Measurements from ENCODE around the gene PLA2R1.

Gene PLA2R1

DNA sequence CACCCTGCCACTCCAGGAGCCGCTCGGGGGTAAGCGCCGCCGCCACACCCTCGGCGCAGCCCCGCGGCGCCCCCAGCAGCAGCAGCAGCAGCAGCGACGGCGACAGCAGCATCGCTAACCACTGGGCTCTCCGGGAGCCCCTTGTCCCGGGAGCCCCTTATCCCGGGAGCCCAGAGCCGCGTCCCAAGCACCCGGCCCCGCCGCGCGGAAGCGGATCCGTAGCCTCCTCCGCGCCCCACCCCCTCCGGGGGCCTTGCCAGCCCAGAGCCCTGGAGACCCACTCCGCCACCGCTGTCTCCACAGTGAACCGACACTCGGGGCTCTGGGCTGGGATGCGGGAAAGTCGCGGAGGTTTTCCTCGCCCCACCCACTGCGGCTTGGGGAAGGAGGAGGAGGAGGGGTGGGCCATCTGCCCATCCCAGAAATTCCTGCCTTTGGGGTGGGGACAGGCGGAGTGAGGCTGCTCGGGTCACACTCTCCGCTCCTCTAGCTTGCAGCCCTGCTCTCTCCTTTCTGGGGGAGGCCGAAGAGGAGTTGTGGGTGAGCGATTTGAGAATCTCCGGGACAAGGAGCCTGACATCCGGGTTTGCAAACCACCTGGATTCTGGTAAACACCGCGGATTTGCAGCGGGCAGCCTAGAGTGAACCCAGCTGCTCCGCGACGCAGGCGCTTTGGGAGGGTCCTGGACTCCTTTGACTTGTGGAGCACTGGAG, at the start of gene PLA2R1:
PLA2R1 (minus strand) TSS at position 324 of the 714 bp plus-strand sequence; CDS start at position 112, 212 bp downstream.
- DNase-seq (ENCODE audit: low read depth in 3 of 3) = peak in 1 of 3 experiments; percentile 3

DNA sequence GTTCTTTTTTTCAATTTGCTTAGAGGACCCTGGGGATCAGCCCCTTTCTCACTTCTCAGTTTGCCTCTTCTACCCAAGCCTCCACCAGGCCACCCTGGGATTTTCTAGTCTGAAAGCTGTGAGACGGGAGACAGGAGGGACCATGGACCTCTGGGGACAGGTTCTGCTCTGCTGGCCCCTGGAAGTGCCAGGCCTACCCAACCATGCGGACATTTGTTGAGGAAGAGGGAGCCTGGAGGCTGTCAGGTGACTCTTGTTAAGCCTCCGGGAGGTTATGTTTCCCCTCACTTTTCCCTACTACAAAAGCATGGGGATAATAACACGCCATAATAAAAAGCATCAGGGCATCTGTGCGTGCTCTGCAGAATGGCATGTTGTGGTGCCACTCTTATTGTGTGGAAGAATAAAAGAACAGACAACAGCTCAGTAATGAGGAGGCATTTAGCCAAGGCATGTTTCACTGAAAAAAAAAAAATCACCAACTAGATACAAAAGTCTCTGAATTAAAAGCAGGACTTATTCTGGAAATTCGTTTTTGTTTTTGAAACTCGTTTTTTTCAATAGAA, 48.3 kb upstream of the PLA2R1 start:
- DNase-seq (ENCODE audit: low read depth in 3 of 3) = no peak

DNA sequence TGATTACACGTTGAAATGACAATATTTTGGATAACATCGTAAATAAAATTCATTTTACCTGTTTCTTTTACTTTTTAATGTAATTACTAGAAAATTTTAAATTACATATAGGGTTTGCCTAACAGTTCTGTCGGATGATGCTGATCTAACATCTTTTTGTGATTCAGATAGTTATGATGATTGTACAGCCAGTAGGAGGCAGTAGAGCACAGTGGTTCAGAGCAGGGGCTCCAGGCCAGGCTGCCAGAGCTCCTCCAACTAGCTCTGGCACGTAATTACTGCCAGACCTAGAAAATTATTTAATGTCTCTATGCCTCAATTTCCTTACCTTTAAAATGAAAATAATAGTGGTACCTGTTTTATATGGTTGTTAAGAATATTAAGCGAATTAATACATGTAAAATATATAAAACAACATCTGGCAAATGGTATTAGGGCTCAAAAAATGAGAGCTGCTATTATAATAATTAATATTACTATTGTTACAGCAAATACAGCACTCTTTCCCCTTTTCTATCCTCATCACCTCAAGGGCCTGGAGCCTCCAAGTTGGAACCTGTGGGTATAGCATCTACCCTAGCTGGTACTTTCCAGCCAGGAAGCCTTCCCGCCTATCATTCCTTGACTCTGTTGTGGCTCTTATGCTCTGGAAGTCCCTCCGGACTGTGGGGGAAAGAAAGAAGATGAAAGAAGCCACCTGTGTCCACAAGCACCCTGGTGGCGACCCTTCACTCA, 47.7 kb upstream of the PLA2R1 start:
- peak; percentile 16 to 40 (median 38) for DNase-seq (ENCODE audit: low read depth in 3 of 3)

DNA sequence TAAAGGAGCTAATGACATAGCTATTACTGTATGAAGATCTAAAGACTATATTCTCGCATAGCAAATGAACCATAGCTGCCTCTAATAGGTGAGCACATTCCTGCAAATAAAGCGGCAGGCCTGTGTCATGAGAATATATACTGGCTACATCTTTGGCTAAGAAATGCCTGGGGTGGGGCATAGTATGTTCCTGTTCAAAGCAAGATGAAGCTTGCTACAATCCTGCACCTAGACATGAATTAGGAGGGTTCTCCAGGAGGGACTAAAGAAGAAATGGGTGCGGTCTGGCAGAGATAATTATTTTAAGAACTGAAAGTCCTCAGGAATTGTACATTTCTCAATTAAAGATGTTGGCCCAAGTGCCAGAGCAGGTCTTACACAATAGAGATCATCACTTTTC, 46.8 kb upstream of the PLA2R1 start:
- DNase-seq (ENCODE audit: low read depth in 3 of 3) = no peak

DNA sequence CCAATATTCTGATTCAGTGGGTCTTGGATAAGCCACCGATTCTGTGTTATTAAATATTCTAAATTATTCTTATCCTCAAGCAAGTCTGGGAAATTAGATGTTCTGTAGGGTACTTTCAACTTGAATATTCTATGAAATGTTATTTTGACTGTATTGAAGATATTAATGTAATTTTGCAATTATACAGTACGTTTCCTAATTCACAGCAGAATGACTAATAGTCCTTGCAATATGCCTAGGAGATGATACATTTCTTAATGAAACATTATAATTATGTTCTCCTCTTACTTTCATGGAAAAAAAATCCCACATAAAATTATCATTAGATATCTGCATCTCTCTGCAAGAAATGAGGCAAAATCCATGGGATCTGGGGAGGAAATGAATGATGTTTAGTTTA, 46.2 kb upstream of the PLA2R1 start:
- DNase-seq (ENCODE audit: low read depth in 3 of 3) = no peak

DNA sequence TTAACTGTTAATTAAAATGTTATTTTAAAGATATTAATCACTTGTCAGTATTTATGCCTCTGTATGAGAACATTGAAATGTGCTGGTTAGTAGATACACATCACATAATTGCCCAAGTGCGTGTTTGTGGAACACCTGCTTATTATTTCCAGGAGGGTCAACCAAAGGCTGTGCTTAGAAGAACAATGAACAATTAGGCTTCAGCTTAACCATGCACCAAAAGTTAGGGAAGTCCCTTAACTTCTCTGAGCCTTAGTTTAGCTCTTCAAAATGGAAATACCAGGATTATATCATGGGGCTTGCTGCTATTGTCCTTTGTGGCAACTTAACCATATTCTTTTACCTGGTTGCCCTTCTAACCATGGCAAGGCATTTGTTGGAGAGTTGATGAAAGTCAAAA, 43.0 kb upstream of the PLA2R1 start:
- DNase-seq (ENCODE audit: low read depth in 3 of 3) = no peak

DNA sequence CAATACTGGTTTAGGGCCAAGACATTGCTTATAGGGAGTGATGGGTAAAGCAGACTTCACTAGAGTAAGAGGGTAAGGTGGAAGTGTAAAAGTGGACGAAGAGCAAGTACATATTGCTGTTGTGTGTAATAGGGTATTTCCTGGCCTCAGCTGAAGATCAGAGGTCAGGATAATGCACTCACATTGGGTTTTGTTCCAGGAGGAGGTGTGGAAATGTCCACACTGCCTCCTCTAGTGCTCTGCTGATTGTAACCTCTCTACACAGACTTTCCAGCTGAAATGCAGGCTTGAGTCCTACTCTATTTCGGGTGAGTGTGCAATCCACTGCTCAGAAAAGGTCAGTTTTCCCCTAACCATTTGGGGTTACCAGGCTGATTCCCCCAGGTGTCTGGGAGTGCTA, 41.7 kb upstream of the PLA2R1 start:
- DNase-seq (ENCODE audit: low read depth in 3 of 3) = no peak

DNA sequence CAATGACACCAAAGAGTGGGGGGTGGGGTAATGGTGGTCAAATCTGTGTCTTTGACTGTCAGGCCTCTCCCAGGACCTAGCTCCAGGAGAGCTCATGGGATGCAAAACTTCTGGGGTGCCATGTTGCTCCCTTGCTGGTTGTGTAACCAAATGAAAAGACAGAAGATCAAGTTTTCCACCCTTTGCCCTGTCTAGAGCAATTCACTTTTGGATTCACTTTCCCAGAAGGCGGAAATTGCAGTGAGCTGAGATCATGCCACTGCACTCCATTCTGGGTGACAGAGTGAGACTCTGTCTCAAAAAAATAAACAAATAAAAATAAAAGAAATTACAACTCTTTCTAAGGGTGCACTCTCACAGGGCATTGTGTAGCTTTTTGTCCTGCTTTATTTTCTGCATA, 34.9 kb upstream of the PLA2R1 start:
- no peak for DNase-seq (ENCODE audit: low read depth in 3 of 3)

DNA sequence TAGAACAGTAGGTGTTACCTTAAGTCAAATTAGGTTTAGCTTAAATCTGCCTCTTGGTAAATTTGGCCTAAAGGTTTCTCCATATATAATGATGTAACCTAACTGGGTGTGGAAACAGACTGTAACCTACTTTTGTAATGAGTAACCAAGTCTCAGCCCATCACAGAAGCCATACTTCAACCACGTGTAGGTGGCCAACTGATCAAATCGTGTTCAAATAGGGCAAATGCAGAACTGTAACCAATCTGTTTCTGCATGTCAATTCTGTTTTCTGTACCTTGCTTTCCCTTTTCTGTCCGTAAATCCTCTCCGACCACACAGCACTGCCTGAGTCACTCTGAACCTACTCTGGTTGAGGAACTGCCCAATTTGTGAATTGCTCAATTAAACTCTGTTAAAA, 34.0 kb upstream of the PLA2R1 start:
- no peak for DNase-seq (ENCODE audit: low read depth in 3 of 3)

DNA sequence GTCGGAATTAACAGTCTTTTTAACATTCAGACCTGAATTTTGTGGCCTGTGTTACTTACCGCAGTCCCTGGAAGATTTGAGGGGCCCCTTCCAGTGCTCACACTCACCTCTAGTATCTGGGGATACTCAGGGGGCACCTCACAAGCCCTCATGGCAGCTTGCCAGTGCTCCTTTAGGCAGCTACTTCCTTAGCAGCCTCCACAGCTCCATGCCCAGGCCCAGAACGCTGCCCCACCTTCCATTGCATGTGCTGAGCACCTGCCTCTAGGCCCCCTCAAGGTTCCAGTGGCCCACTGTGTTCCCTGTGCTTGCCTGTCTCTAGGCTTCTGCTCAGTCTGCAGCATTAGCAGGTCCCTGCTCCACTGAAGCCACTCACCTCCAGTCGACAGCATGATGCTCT, 30.0 kb upstream of the PLA2R1 start:
- no peak for DNase-seq (ENCODE audit: low read depth in 3 of 3)

DNA sequence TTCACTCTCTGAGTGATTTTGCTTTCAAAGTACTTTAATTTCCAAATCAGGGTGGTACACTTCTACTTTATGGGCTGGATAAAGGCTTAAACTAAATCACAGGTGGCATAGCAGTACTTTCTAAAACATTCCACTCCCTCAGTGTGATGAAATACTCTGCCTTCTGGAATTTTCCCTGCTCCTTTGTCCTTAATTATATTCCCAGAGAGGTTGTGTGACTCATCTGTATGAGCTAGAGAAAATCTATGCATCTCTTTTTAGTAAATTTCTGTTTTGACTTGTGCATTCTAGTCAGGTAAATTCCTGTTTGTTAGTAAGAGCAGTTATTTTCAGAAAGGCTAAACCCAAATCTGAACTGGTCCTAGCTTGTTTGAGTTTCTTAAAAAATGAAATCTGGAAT, 29.0 kb upstream of the PLA2R1 start:
- no peak for DNase-seq (ENCODE audit: low read depth in 3 of 3)

DNA sequence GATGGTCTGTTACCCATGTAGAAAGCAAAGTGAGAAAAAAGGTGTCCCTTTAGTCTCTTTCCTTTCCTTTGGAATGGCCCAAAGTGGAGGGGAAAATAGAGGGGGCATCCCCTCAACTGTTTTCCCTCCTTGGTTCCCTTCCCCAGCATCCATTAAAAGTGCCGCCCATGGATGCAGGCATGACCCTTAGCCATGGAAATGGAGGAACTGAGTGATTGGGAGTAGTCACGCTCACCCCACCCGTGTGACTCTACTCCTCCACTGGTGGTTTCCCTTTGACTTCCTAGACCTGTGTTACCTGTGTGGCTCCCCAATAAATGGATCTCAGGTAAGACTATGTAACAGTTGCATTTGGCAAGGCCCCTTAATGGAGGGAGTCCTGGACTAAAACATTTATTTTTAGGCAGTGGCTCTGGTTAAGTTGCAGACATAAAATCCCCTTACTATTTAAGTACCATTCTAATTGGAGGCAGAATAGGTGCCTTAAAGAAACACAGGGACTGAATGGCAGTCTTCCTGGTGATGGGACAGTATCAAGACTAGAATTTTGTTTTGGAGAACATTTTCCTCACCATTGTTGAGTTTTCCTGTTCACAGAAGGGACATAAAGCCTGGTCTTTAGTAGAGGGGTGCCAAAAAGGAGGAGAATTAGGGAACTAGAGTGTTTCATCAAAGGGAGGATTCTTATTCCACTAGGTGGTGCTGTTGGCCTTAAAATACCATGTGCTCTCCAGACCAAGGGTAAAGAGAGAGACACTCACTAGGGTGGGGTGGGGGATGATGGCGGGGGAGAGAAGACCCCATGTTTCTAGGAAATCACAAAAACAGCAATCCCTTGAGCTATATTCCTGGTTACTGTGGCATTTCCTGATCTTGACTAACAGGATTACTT, 25.7 kb upstream of the PLA2R1 start:
- DNase-seq (ENCODE audit: low read depth in 3 of 3) = no peak

DNA sequence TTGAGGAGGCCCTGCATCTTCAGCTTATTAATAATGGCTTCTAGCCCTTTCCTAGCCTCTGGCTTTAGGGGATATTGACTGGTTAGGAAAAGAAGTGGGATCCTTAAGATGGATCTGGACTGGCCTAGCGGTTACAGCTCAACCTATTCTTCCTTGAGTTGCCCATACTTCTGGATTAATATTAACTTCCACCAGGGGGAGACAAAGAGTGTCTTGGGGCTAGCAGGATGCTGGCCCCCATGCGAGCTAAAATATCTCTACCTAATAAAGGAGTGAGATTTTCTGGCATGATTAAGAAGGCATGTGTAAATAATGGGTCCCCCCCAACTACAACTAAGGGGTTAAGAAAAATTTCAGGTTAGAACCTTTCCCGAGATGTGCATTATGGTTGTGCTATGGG, 23.2 kb upstream of the PLA2R1 start:
- no peak for DNase-seq (ENCODE audit: low read depth in 3 of 3)

DNA sequence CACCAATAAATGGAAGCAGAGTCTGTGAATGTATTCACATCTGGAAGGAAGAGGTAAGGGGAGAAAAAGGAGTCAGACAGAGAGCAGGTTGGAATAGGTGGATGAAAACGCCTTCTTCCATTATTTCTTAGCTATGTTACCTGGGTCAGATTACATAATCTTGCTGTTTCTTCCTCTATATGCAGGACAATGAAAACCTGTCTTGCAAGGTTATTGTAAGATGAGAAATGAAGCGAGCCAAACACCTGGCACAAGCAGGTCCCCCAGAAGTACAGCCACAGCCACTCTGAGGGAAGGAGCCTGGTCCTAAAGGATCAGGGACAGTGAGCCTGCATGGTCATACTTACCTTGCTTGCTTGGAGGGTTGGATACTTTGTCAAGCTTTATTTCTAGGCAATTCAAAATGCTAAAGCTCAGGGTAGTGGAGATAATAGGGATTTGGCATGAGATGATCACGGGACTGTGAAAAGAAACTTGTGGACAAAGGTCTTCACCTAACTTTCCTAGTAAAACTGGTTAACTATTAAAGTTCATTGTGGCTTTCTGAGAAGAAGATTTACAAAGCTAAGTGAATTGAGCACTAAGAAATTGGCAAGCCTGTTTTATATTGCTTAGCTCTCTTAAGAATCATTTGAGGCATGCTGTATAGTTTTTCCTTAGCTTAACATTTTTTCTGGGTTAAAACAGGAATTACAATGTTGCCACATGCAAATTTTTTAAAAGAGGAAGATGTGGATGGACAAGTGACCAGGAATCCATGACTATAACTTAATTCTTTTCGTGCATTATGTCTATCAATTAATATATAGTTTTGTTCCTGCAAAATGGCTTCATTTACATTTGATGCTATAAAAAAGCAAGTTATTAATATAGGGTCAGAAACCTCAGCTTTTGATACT, 15.7 kb upstream of the PLA2R1 start:
- DNase-seq (ENCODE audit: low read depth in 3 of 3) = no peak

DNA sequence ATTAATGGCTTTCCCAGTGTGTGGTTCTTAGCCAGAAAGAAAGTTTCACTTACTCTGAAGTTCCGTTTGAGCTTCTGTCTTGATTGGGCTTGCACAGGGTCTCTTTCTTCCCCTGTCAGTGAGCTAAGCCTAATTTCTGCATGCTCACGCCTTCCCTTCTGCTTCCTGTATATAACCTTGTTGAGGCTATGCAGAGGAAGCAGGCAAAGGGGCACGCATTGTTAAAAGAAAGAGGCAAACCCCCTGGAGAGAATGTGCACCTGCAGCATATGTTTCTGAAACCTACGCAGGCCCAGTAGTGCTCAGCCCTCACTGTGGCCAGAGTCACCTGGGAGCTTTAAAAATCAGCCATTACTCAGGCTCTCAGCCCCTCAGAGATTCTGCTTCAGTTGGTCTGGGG, 14.5 kb upstream of the PLA2R1 start:
- DNase-seq (ENCODE audit: low read depth in 3 of 3) = no peak

DNA sequence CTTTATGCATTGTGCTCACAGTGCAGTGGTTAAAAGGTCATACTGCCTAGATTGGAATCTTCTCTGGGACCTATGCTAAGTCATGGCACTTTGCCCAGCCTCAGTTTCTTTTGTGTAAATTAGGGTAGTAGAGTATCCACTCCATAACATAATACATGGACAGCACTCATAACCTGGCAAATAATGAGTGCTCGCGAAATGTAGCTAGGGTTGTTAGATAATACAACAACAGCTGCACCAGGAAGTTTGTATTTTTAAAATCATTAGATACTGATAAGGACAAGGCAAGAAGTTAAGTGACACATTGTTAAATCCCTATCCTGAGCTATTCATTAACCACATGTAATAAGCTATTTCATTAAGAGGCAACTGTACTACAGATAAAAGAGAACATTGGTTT, 13.8 kb upstream of the PLA2R1 start:
- DNase-seq (ENCODE audit: low read depth in 3 of 3) = no peak

DNA sequence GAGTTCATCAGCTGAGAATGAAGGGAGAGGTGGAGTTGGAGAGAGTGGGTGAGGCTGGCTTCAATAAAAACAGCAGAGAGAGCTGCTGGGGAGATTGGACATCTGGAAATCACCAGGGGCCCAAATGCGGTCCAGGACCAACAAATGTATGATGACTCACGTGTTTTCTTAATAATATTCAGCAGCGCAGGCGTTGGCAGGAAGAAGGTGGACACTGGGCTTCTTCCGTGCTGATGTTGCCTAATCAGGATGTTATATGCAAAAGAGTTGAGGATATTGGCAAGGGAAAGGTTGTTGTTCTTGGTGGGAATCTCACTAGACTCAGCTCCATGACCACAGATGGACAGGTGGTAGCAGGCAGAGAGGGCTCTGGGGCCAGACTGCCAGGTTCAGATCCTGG, 12.8 kb upstream of the PLA2R1 start:
- no peak for DNase-seq (ENCODE audit: low read depth in 3 of 3)

DNA sequence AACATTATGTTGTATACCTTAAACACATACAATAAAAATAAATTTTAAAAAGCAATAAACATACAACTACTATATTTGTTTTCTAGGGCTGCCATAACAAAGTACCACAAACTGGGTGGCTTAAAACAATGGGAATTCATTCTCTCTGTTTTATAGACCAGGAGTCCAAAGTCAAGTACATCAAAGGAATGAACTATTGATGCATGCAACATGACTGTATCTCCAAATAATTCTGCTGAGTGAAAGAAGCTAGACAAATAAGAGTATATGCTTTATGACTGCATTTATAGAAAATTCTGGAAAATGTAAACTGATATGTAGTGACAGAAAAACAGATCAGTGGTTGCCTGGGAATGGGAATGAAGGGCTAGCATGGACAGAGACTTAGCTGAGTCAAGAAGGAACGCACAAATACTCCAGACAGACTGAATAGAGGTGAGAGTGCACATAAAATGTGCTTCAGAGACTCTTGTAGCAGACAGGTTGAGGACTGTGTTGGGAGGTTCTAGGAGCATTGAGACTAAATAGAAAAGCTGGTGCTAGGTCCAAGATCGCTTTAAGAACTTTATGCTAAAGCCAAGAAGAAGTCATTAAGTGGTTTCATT, 11.0 kb upstream of the PLA2R1 start:
- DNase-seq (ENCODE audit: low read depth in 3 of 3) = no peak

DNA sequence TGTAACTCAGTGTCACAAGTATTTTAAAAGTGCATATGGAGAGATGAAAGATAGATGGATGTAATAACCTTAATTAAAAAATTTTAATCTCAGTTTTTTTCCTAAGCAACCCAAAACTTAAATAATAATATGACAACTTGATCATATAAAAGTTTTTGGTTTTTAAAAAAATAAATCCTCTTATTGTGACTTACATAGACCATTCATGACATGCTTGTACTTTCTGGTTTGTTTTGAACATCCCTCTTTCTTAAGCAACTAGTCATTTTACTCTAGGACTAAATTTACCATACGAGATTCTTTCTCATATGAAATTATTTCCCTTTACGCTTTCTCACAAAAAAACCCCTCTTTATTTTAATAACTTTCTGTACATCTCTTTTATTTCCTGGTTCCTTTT, 6.5 kb upstream of the PLA2R1 start:
- no peak for DNase-seq (ENCODE audit: low read depth in 3 of 3)

DNA sequence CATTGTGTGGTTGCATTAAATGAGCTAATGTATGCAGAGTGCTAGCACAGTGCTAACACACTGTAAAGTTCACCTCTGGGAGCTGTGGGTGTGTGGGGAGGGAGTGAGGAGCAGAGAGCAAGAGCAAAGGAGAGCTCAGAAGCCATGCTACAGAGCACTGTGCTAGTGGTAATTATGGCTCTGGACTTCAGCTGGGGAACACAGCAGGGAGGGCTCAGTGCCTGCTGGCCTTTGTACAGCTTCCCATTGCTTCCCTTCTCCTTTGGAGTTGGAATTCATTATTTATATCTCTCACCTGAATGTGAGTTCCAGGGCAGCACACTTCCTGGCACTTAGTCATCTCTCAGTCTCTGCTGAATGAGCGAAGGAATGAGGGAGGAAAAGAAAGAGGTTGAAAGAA, 2.5 kb upstream of the PLA2R1 start:
- no peak for DNase-seq (ENCODE audit: low read depth in 3 of 3)

Measured in stimulated activated CD4-positive, alpha-beta T cell treated with anti-CD3 and anti-CD28 coated beads, TNF-alpha, amount 100 ng/mL, for 24 hours (primary cell).